SK-N-MC (cell line): ENCODE measurements around the gene PTPRN2.

ENCODE experiments used
- DNase-seq: peaks from one replicate; pipeline ENCODE4 v3.0.0-alpha.2; 2011; ENCODE audit warnings: low read depth, low spot score
- H3K27ac ChIP-seq: fragments of 200-600 bp; sonication (generic); 2 replicates; pipeline ENCODE4 v1.5.1; 2016; ENCODE audit warnings: mixed run types
- H3K36me3 ChIP-seq: fragments of 200-600 bp; sonication (generic); 2 replicates; pipeline ENCODE4 v1.6.1; 2017; ENCODE audit warnings: antibody characterized with exemption, low read length, mixed read lengths; ENCODE audit not compliant: insufficient read depth
- H3K4me3 ChIP-seq: fragments of 200-600 bp; sonication (generic); 2 replicates; pipeline ENCODE4 v1.5.1; 2016
- H3K9ac ChIP-seq: fragments of 200-600 bp; sonication (generic); 2 replicates; pipeline ENCODE4 v1.8.0; 2017; ENCODE audit warnings: mixed run types, mixed read lengths; ENCODE audit not compliant: insufficient read length
- H3K9me3 ChIP-seq: fragments of 200-600 bp; sonication (generic); 2 replicates; pipeline ENCODE4 v1.6.1; 2017; ENCODE audit warnings: low read depth, mild to moderate bottlenecking, antibody characterized with exemption, low read length, moderate library complexity, mixed read lengths
- EZH2 ChIP-seq: fragments of 200-600 bp; sonication (generic); IDR thresholded peaks from one replicate; pipeline ENCODE4 v1.6.1; 2017; ENCODE audit warnings: antibody characterized with exemption
- FOXP2 ChIP-seq: optimal IDR thresholded peaks from 2 replicates; pipeline ENCODE3; 2011; ENCODE audit warnings: mild to moderate bottlenecking, moderate library complexity; ENCODE audit not compliant: insufficient read depth; ENCODE audit errors: extremely low read length, control extremely low read depth
- POLR2AphosphoS5 ChIP-seq: IDR thresholded peaks from 2 replicates; pipeline ENCODE4 v1.6.1; 2012; ENCODE audit warnings: mild to moderate bottlenecking, low read depth, low read length, borderline replicate concordance

Gene PTPRN2

GRCh38 chr7:158096582-158096981 lies 491.0 kb downstream of the PTPRN2 start:
- no peak overlapping the region for H3K27ac ChIP-seq
- no peak overlapping the region for H3K4me3 ChIP-seq
- DNase-seq: no peak
- H3K9ac ChIP-seq: no peak overlapping the region
- no peak for TF ChIP-seq EZH2
- TF ChIP-seq POLR2AphosphoS5: no peak
- TF ChIP-seq FOXP2: no peak
- H3K36me3 ChIP-seq: no peaks in the 10 kb centered on the region
- H3K9me3 ChIP-seq: no peaks in the 10 kb centered on the region

GRCh38 chr7:158094671-158095226 lies 492.9 kb downstream of the PTPRN2 start:
- DNase-seq: no peak
- Histone ChIP-seq H3K9ac (no peak overlapping the region), H3K4me3 (no peak overlapping the region), H3K27ac (no peak overlapping the region), H3K36me3 (no peaks in the 10 kb centered on the region), H3K9me3 (no peaks in the 10 kb centered on the region)
- TF ChIP-seq FOXP2 (no peak), POLR2AphosphoS5 (no peak), EZH2 (no peak)

GRCh38 chr7:158094046-158094445 lies 493.6 kb downstream of the PTPRN2 start:
- no peaks in the 10 kb centered on the region for H3K9me3 ChIP-seq
- H3K27ac ChIP-seq: no peak overlapping the region
- TF ChIP-seq POLR2AphosphoS5: no peak
- no peak for TF ChIP-seq EZH2
- TF ChIP-seq FOXP2: no peak
- H3K4me3 ChIP-seq: no peak overlapping the region
- DNase-seq: no peak
- H3K36me3 ChIP-seq: no peaks in the 10 kb centered on the region
- H3K9ac ChIP-seq: no peak overlapping the region

DNA sequence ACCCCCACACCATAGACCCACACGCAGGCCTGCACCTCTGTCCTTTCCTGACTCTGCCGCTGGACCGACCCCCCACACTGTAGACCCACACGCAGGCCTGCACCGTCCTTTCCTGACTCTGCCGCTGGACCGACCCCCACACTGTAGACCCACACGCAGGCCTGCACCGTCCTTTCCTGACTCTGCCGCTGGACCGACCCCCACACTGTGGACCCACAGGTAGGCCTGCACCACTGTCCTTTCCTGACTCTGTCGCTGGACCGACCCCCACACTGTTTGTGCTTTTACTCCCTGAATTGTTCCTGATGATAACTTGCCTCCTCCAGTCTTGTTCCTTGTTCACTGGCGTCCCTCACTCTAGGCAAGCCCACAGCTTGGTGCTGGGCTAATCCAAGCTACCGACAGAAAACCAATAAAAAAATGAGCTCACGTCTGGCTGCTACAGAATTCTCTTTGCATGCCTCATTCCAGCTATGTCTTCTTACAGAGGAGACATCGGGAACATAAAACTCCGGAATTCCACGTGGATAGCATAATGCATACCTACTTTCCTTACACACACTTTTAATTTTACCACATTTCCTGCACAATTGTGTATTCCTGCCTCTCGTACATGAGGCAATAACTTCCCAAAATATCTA lies 494.3 kb downstream of the PTPRN2 start:
- TF ChIP-seq EZH2: no peak
- TF ChIP-seq FOXP2: no peak
- no peak for TF ChIP-seq POLR2AphosphoS5
- no peaks in the 10 kb centered on the region for H3K9me3 ChIP-seq

GRCh38 chr7:158087196-158087595 lies 500.4 kb downstream of the PTPRN2 start:
- Histone ChIP-seq H3K9me3 (no peaks in the 10 kb centered on the region), H3K36me3 (no peaks in the 10 kb centered on the region), H3K27ac (no peak overlapping the region), H3K9ac (no peak overlapping the region), H3K4me3 (no peak overlapping the region)
- TF ChIP-seq EZH2: no peak
- TF ChIP-seq POLR2AphosphoS5: no peak
- no peak for TF ChIP-seq FOXP2
- DNase-seq: no peak

More for the DNA sequence above, 494.3 kb downstream of the PTPRN2 start:
- Histone ChIP-seq H3K36me3 (no peaks in the 10 kb centered on the region), H3K9ac (no peak overlapping the region), H3K27ac (no peak overlapping the region), H3K4me3 (no peak overlapping the region)
- no peak for DNase-seq

GRCh38 chr7:158085741-158086695 lies 501.6 kb downstream of the PTPRN2 start:
- no peak for DNase-seq

DNA sequence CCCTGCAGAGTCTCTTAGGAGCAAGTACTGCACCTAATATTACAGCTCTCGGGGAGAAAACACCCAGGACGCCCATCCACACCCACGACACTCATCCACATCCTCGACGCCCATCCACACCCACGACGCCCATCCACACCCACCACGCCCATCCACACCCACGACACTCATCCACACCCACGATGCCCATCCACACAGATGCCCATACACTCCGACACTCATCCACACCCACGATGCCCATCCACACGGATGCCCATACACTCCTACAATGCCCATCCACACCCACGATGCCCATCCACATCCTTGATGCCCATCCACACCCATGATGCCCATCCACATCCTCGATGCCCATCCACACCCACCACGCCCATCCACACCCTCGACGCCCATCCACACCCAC lies 503.1 kb downstream of the PTPRN2 start:
- no peak for DNase-seq
- Histone ChIP-seq H3K4me3 (no peak overlapping the region), H3K9ac (no peak overlapping the region), H3K36me3 (no peaks in the 10 kb centered on the region), H3K27ac (no peak overlapping the region), H3K9me3 (no peaks in the 10 kb centered on the region)
- TF ChIP-seq FOXP2: no peak
- TF ChIP-seq POLR2AphosphoS5: no peak

More at GRCh38 chr7:158085741-158086695, 501.6 kb downstream of the PTPRN2 start:
- no peaks in the 10 kb centered on the region for H3K36me3 ChIP-seq
- no peak overlapping the region for H3K9ac ChIP-seq
- no peak overlapping the region for H3K4me3 ChIP-seq
- no peak for TF ChIP-seq EZH2
- no peak for TF ChIP-seq POLR2AphosphoS5
- TF ChIP-seq FOXP2: no peak
- H3K27ac ChIP-seq: no peak overlapping the region
- no peaks in the 10 kb centered on the region for H3K9me3 ChIP-seq
